SK-N-SH (cell line): Measurements from ENCODE around the gene TRAF4. TPM values are rescaled to one million over a fixed set of nuclear protein-coding genes. Genes with fewer than 3 reads are reported as not detected.
A peak's percentile ranks its signal among the peaks of the same experiment; 100 is the strongest.

Experiments used
- CTCF ChIA-PET: fragments of 300-600, 350-600 bp; formaldehyde crosslinking; extraction: SDS; loops from one replicate; lab custom pipeline; 2021; lab: Yijun Ruan, JAX
- POLR2A ChIA-PET: fragments of 350-600 bp; sonication (Branson Sonifier 250); formaldehyde crosslinking; extraction: SDS; loops from one replicate; lab custom pipeline; 2020; ENCODE audit warnings: antibody characterized with exemption, inconsistent platforms; lab: Yijun Ruan, JAX
- DNase-seq: peaks from one replicate; pipeline ENCODE4 v3.0.0; 2012
- H2AFZ ChIP-seq: fragments of 200-600 bp; sonication (generic); 2 replicates; pipeline ENCODE4 v1.8.1; 2016; ENCODE audit warnings: antibody characterized with exemption, mild to moderate bottlenecking, low read depth
- H3F3A ChIP-seq: fragments of 200-600 bp; sonication (generic); replicated peaks from 2 replicates; pipeline ENCODE3; 2016; ENCODE audit warnings: antibody characterized with exemption, mild to moderate bottlenecking; ENCODE audit not compliant: insufficient read depth
- H3K27ac ChIP-seq, 2 experiments: fragments of 200-500 bp in 1 of 2; fragments of 200-600 bp in 1 of 2; sonication (Bioruptor generic) in 1 of 2; sonication (generic), shearing (Covaris generic) in 1 of 2; 2 replicates each; pipeline versions ENCODE4 v1.5.1 to v1.6.1; 2014 to 2016; ENCODE audit warnings: low read depth in 2 of 2, inconsistent platforms in 1 of 2, low read length in 1 of 2, mild to moderate bottlenecking in 1 of 2, mixed read lengths in 1 of 2
- H3K27me3 ChIP-seq: fragments of 200-600 bp; sonication (generic), shearing (Covaris generic); 2 replicates; pipeline ENCODE4 v1.6.1; 2016; ENCODE audit warnings: mixed run types; ENCODE audit not compliant: insufficient read depth
- H3K36me3 ChIP-seq, 2 experiments: fragments of 200-500 bp in 1 of 2; fragments of 200-600 bp in 1 of 2; sonication (Bioruptor generic) in 1 of 2; sonication (generic) in 1 of 2; replicated peaks in 1 of 2; 2 replicates each; pipeline versions ENCODE3 to v1.5.1; 2014 to 2016; ENCODE audit warnings: low read length in 1 of 2, mild to moderate bottlenecking in 1 of 2; ENCODE audit not compliant: insufficient read depth in 2 of 2, control insufficient read depth in 1 of 2
- H3K4me1 ChIP-seq, 2 experiments: fragments of 200-500 bp in 1 of 2; fragments of 200-600 bp in 1 of 2; sonication (Bioruptor generic) in 1 of 2; sonication (generic), shearing (Covaris generic) in 1 of 2; 2 replicates each; pipeline versions ENCODE4 v1.5.1 to v1.6.1; 2014 to 2016; ENCODE audit warnings: low read depth in 1 of 2, low read length in 1 of 2, mixed run types in 1 of 2; ENCODE audit not compliant: insufficient read depth in 2 of 2, control insufficient read depth in 1 of 2
- H3K4me2 ChIP-seq: fragments of 200-600 bp; sonication (generic), shearing (Covaris generic); 2 replicates; pipeline ENCODE4 v1.6.1; 2017; ENCODE audit warnings: mixed run types
- H3K4me3 ChIP-seq, 2 experiments: fragments of 200-500 bp in 1 of 2; fragments of 200-600 bp in 1 of 2; sonication (Bioruptor generic) in 1 of 2; sonication (generic), shearing (Covaris generic) in 1 of 2; 2 replicates each; pipeline versions ENCODE4 v1.5.1 to v1.8.1; 2014 to 2016; ENCODE audit warnings: low read depth in 2 of 2, inconsistent platforms in 1 of 2, low read length in 1 of 2, mild to moderate bottlenecking in 1 of 2, mixed read lengths in 1 of 2, moderate library complexity in 1 of 2
- H3K79me2 ChIP-seq: fragments of 200-600 bp; sonication (generic); 2 replicates; pipeline ENCODE4 v1.8.1; 2017; ENCODE audit warnings: mild to moderate bottlenecking; ENCODE audit not compliant: insufficient read depth
- H3K9ac ChIP-seq: fragments of 200-600 bp; sonication (generic); 2 replicates; pipeline ENCODE4 v1.6.1; 2017; ENCODE audit warnings: mixed run types
- H3K9me2 ChIP-seq: fragments of 200-600 bp; sonication (generic); 2 replicates; pipeline ENCODE4 v1.6.1; 2017; ENCODE audit warnings: mixed run types
- H3K9me3 ChIP-seq: fragments of 200-600 bp; sonication (generic); 2 replicates; pipeline ENCODE4 v1.6.1; 2017; ENCODE audit warnings: mixed run types, mild to moderate bottlenecking, moderate library complexity
- H4K20me1 ChIP-seq: fragments of 200-600 bp; sonication (generic); 2 replicates; pipeline ENCODE4 v1.6.1; 2017; ENCODE audit warnings: mild to moderate bottlenecking, mixed run types; ENCODE audit not compliant: insufficient read depth
- CHD2 ChIP-seq: fragments of 150-350 bp; IDR thresholded peaks from 2 replicates; pipeline ENCODE4 v1.6.1; 2018; ENCODE audit warnings: low read length; ENCODE audit not compliant: partially characterized antibody
- GATA2 ChIP-seq: sonication (generic); formaldehyde crosslinking; IDR thresholded peaks from 2 replicates; pipeline ENCODE4 v1.5.0; 2020; ENCODE audit warnings: mild to moderate bottlenecking, missing genetic modification reagents
- IRF3 ChIP-seq: fragments of 150-350 bp; IDR thresholded peaks from 2 replicates; pipeline ENCODE4 v1.6.1; 2016; ENCODE audit warnings: mild to moderate bottlenecking, low read depth, low read length
- MEF2A ChIP-seq: IDR thresholded peaks from 2 replicates; pipeline ENCODE4 v1.4.0; 2012; ENCODE audit warnings: low read depth, borderline replicate concordance
- MXI1 ChIP-seq: IDR thresholded peaks from 2 replicates; pipeline ENCODE4 v1.6.1; 2012; ENCODE audit warnings: mild to moderate bottlenecking, low read depth, low read length, improper control_type of control experiment
- POLR2AphosphoS5 ChIP-seq: IDR thresholded peaks from 2 replicates; pipeline ENCODE4 v1.6.1; 2012; ENCODE audit warnings: low read depth, low read length
- RAD21 ChIP-seq: IDR thresholded peaks from 2 replicates; pipeline ENCODE4 v1.6.1; 2012; ENCODE audit warnings: mild to moderate bottlenecking, low read length
- RFX5 ChIP-seq: IDR thresholded peaks from 2 replicates; pipeline ENCODE4 v1.6.1; 2012; ENCODE audit warnings: mild to moderate bottlenecking, improper control_type of control experiment, low read length
- SIN3A ChIP-seq: IDR thresholded peaks from 2 replicates; pipeline ENCODE4 v1.6.1; 2012; ENCODE audit warnings: low read depth, mild to moderate bottlenecking, low read length, moderate library complexity, borderline replicate concordance
- SMC3 ChIP-seq: IDR thresholded peaks from 2 replicates; pipeline ENCODE4 v1.6.1; 2012; ENCODE audit warnings: low read depth, low read length, improper control_type of control experiment
- TAF1 ChIP-seq: IDR thresholded peaks from 2 replicates; pipeline ENCODE4 v1.6.1; 2012; ENCODE audit warnings: low read depth, mild to moderate bottlenecking, low read length, moderate library complexity, borderline replicate concordance
- TEAD4 ChIP-seq: IDR thresholded peaks from 2 replicates; pipeline ENCODE4 v1.4.0; 2012; ENCODE audit warnings: mild to moderate bottlenecking, borderline replicate concordance; ENCODE audit not compliant: insufficient read depth
- USF1 ChIP-seq: IDR thresholded peaks from 2 replicates; pipeline ENCODE4 v1.4.0; 2012; ENCODE audit warnings: low read depth, borderline replicate concordance
- USF2 ChIP-seq: fragments of 150-350 bp; IDR thresholded peaks from 2 replicates; pipeline ENCODE4 v1.6.1; 2017; ENCODE audit warnings: antibody characterized with exemption, low read length, low read depth, borderline replicate concordance
- WGBS: methylation state at CpG from one replicate; pipeline ENCODE4 v1.1.6; 2017; ENCODE audit warnings: low lambda C conversion rate; 5-methylcytosine and 5-hydroxymethylcytosine counted together
- polyA plus RNA-seq, 3 experiments: library from polyadenylated mRNA; depleted of rRNA; stranded (reverse); fragments of >200 nt; gene quantifications; 2 replicates each; pipeline ENCODE4 v1.2.3, GENCODE V29; 2012

The TRAF4 gene
- polyA plus RNA-seq, 1 of the 3 experiments (the other 2 are of a cell fraction) = 95.7 TPM

DNA sequence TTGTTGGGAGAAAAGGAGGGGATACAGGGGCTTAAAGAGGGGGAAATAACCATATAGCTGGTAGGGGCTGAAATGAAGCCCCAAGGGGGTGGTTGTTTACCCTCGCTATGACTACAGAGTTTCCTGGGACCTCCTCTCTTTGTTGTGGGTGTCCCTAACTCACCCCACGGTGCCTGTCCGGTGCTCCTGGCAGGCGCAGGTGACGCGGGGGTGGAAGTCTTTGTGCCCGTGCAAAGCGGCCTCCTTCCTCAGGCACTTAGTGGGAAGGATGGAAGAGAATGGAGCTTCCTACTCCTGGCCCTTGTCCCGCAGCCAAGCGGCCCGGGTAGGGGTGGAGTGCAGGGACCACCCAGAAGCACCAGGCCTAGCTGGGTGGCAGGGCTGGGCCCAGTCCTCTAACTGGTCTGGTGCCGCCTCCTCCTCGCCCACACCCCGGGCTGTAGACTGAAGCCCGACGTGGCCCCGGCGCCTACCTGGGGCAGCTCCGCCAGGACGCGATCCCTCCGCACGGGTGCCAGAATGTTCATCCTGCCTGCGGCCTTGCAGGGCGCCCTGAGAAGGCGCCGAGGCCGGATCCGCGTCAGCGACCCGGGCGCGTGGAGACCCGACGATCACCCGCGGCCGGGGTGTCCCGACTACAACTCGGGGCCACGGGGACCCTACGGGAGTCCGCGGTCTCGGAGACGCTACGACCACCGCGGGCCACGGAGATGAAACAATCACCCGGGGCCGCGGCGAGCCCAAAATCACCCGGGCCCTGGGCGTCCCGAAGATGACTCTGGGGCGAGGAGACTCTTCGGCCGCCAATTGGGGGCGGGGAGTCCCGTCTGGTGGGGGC is 26.9 kb upstream of the TRAF4 start (continued):
- TF ChIP-seq GATA2 = no peak

DNA sequence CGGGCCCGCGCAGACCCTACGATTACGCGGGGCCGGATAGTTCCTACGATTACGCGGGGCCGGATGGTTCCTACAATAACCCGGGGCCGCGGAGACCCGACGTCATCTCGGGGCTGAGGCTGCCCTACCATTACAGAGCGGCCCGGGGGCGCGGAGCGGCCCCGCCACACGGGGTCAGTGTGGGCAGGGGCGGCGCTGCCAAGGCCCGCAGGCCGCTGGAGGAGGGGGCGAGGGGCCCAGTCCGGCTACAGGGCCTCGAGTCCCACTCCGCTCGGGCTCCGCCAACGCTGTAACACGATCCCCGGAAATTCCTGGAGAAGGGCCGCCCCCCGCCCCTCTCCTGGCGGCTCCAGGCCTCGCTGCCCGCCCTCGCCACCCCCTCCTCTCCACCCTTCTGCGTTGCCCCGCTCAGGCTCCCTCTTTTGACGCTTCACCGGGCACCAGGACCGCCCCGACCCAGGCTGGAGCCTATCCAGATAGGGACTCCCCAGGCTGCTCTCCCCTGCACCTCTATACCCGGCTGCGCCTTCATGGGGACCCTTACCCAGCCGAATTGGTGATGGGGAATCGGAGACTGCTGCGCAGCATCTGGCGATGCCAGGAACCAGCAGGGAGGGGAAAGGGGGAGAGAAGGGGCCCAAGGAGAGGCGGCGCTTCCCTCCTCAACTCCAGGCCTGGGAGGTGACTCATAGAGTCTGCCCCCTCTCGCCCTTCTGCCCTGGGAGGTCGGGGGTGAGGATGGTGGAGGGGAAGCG is 26.1 kb upstream of the TRAF4 start, which contains the start of gene RAB34:
RAB34 (minus strand) TSS at position 291 of the 755 bp plus-strand sequence. CDS start 602 bp downstream, outside the sequence.
- no peak within 1 kb of the TSS for H3K9ac ChIP-seq
- no peak for DNase-seq
- 76% methylated on average over 40 of the region's 60 CpGs for WGBS
- peaks cover 7 to 11% of the 10 kb centered on the region in 2 experiments; a peak in 3 of 4 replicates for H3K4me1 ChIP-seq
- H3K9me3 ChIP-seq = no peaks in the 10 kb centered on the region
- H3K27ac ChIP-seq = peak within 1 kb of the TSS; percentile 8 to 86; a peak in 2 of 4 replicates
- peaks cover 17 to 26% of the 10 kb centered on the region in 2 experiments for H3K36me3 ChIP-seq
- H3K9me2 ChIP-seq = no peaks in the 10 kb centered on the region
- H3K4me2 ChIP-seq = no peak within 1 kb of the TSS
- POLR2A ChIA-PET = no interaction called here
- CTCF ChIA-PET = interaction anchor here (1.7 kb wide), 1 partner anchor 10 kb away, joined by 4 read pairs; no protein-coding TSS in a partner anchor
- no peak within 1 kb of the TSS for H3K4me3 ChIP-seq
- peaks cover 36% of the 10 kb centered on the region for H3F3A ChIP-seq
- H4K20me1 ChIP-seq = peaks cover 21% of the 10 kb centered on the region
- TF ChIP-seq USF1 (no peak), IRF3 (no peak), SIN3A (no peak), CHD2 (no peak), RFX5 (no peak), TEAD4 (no peak), SMC3 (no peak), MEF2A (no peak), TAF1 (no peak), RAD21 (no peak), POLR2AphosphoS5 (no peak), USF2 (no peak), MXI1 (no peak)
- H3K79me2 ChIP-seq = peaks cover 31% of the 10 kb centered on the region
- no peaks in the 10 kb centered on the region for H3K27me3 ChIP-seq
- no peak within 1 kb of the TSS for H2AFZ ChIP-seq
